HTERT RPE-1 (cell line): Measurements from ENCODE around the gene ALAD.
"Not testable (repeated sequence)": the region's sequence is repeated elsewhere in the genome, so short reads cannot be mapped to it uniquely, and the experiment has no call there.

Experiments used
- in situ Hi-C: fragments of 300-500 bp; cut with MboI; formaldehyde crosslinking; loops from 4 replicates; pipeline ENCODE4 v1.14.3; 2020; ENCODE audit warnings: low sequenced_read_pairs

Gene ALAD

GRCh38 chr9:113375057-113376023 lies 25.7 kb downstream of the ALAD start:
- in situ Hi-C loops = no loop called here

GRCh38 chr9:113373676-113374392 lies 27.2 kb downstream of the ALAD start:
- in situ Hi-C loops = no loop called here

GRCh38 chr9:113373256-113373655 lies 27.8 kb downstream of the ALAD start:
- in situ Hi-C loops = no loop called here

GRCh38 chr9:113372059-113372458 lies 29.0 kb downstream of the ALAD start:
- in situ Hi-C loops = no loop called here

- in situ Hi-C loops = no loop called here
These were observed 30.2 kb downstream of the ALAD start for GRCh38 chr9:113370806-113371325.

- in situ Hi-C loops = no loop called here
These were observed 31.3 kb downstream of the ALAD start for GRCh38 chr9:113369855-113370140.

GRCh38 chr9:113368982-113369854 lies 31.9 kb downstream of the ALAD start:
- in situ Hi-C loops = no loop called here

GRCh38 chr9:113368348-113368981 lies 32.6 kb downstream of the ALAD start:
- in situ Hi-C loops = no loop called here

GRCh38 chr9:113365652-113366051 lies 35.4 kb downstream of the ALAD start:
- in situ Hi-C loops = not testable (repeated sequence)

GRCh38 chr9:113364951-113365350 lies 36.1 kb downstream of the ALAD start:
- in situ Hi-C loops = no loop called here

- in situ Hi-C loops = no loop called here
These were observed 37.7 kb downstream of the ALAD start for GRCh38 chr9:113363336-113363735.

GRCh38 chr9:113361304-113362018 lies 39.6 kb downstream of the ALAD start:
- in situ Hi-C loops = no loop called here

- in situ Hi-C loops = no loop called here
These were observed 40.7 kb downstream of the ALAD start for GRCh38 chr9:113360242-113360842.

- in situ Hi-C loops = no loop called here
These were observed 41.7 kb downstream of the ALAD start for GRCh38 chr9:113359385-113359784.

- in situ Hi-C loops = no loop called here
These were observed 44.3 kb downstream of the ALAD start for GRCh38 chr9:113356686-113357292.

GRCh38 chr9:113355040-113355596 lies 46.0 kb downstream of the ALAD start:
- in situ Hi-C loops = no loop called here

- in situ Hi-C loops = no loop called here
These were observed 48.7 kb downstream of the ALAD start for GRCh38 chr9:113352411-113352810.

GRCh38 chr9:113352006-113352405 lies 49.1 kb downstream of the ALAD start:
- in situ Hi-C loops = no loop called here

- in situ Hi-C loops = no loop called here
These were observed 50.1 kb downstream of the ALAD start for GRCh38 chr9:113350937-113351336.
